NCI-H2107 treated with DMSO at 0.1 percent for 48 hours (cell line): ENCODE results near the gene GCNT2.
"Not testable (repeated sequence)": the region's sequence is repeated elsewhere in the genome, so short reads cannot be mapped to it uniquely, and the experiment has no call there.

ENCODE experiments used
- DNase-seq: peaks from one replicate; lab custom pipeline; 2025; ENCODE audit not compliant: unreplicated experiment; lab: John Stamatoyannopoulos, UW

GCNT2 gene

GRCh38 chr6:10655508-10656055 lies 134.4 kb downstream of the GCNT2 start:
- DNase-seq: no peak

- DNase-seq: no peak
Observed at GRCh38 chr6:10658910-10659698, 138.0 kb downstream of the GCNT2 start.

GRCh38 chr6:10659699-10660348 lies 138.7 kb downstream of the GCNT2 start:
- DNase-seq: no peak

- DNase-seq: not testable (repeated sequence)
Observed at GRCh38 chr6:10660431-10661191, 139.5 kb downstream of the GCNT2 start.

- DNase-seq: no peak
Observed at GRCh38 chr6:10662207-10662606, 141.1 kb downstream of the GCNT2 start.

GRCh38 chr6:10662742-10663141 lies 141.6 kb downstream of the GCNT2 start:
- no peak for DNase-seq

GRCh38 chr6:10665595-10665994 lies 144.4 kb downstream of the GCNT2 start:
- not testable (repeated sequence) for DNase-seq

GRCh38 chr6:10668126-10668917 lies 147.2 kb downstream of the GCNT2 start:
- DNase-seq: no peak

GRCh38 chr6:10676403-10676802 lies 155.3 kb downstream of the GCNT2 start:
- DNase-seq: no peak

- no peak for DNase-seq
Observed at GRCh38 chr6:10678456-10678855, 157.3 kb downstream of the GCNT2 start.
